ENCODE data around the gene MRPL20.

DNA sequence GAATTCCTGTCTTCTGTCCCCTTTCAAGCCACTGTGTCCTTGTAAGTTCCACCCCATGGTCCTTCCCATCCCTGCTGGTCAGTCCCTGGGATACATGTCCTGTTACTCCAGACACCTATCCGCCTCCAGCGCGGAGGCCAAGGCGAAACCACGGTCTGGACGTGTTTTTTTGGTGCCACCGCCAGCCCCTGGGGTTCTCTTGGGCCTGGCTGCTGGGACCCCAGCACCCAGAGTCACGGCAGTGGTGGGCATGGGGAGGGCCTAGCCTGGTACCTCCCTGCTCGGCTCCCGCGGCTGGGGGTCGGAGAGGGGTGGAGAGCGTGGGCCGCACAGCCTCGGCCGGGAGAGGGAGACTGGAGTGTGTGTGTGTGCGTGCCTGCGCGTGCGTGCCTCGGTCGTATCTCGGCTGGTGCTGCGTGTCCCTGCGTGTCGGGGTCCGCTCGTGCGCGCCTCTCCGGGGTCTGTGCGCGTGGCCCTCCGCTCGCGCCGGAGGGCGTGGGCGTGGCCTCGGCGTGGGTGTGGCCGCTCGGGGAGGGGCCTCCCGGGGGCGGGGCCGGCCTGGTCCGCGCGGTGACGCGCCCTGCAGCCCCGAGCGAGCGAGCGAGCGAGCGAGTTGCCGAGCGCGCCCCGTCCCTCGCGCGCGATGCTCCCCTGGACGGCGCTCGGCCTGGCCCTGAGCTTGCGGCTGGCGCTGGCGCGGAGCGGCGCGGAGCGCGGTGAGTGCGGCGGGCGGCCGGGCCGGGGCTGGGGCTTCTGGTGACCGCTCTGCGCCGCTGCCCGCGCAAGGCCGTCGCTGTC is 28.2 kb upstream of the MRPL20 start, which contains the start of gene VWA1:
- no peak for TF ChIP-seq FOS (IDR thresholded peaks at IDR 0.05; ENCODE audit: borderline replicate concordance, insufficient read depth, low read length)
- TF ChIP-seq, protein P1, sequence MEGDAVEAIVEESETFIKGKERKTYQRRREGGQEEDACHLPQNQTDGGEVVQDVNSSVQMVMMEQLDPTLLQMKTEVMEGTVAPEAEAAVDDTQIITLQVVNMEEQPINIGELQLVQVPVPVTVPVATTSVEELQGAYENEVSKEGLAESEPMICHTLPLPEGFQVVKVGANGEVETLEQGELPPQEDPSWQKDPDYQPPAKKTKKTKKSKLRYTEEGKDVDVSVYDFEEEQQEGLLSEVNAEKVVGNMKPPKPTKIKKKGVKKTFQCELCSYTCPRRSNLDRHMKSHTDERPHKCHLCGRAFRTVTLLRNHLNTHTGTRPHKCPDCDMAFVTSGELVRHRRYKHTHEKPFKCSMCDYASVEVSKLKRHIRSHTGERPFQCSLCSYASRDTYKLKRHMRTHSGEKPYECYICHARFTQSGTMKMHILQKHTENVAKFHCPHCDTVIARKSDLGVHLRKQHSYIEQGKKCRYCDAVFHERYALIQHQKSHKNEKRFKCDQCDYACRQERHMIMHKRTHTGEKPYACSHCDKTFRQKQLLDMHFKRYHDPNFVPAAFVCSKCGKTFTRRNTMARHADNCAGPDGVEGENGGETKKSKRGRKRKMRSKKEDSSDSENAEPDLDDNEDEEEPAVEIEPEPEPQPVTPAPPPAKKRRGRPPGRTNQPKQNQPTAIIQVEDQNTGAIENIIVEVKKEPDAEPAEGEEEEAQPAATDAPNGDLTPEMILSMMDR (IDR thresholded peaks at IDR 0.05; ENCODE audit: extremely low read depth in 1 of 2, insufficient read depth in 1 of 2, low read depth in 1 of 2, low read length in 2 of 2) = peak in 1 of 2 donors; percentile 11
- TF ChIP-seq JUN (IDR thresholded peaks at IDR 0.05; ENCODE audit: borderline replicate concordance, insufficient read depth, insufficient read length, low read depth) = no peak
- no peak for TF ChIP-seq POLR2A (IDR thresholded peaks at IDR 0.05; ENCODE audit: low read depth, low read length)
- TF ChIP-seq EZH2 (IDR thresholded peaks at IDR 0.05; ENCODE audit: borderline replicate concordance, low read depth, low read length, severe bottlenecking) = no peak
- TF ChIP-seq POLR2AphosphoS5 (IDR thresholded peaks at IDR 0.05; ENCODE audit: insufficient read depth, low read depth, low read length) = no peak
